HepG2 (cell line): ENCODE measurements around the gene SNRPB2. TPM values are rescaled to one million over a fixed set of nuclear protein-coding genes. Genes with fewer than 3 reads are reported as not detected.
A peak's percentile ranks its signal among the peaks of the same experiment; 100 is the strongest.

Source experiments
- ATAC-seq: fragments of 200-7000 bp; cut with Tn5 transposase; 3 replicates; pipeline ENCODE4 v1.9.1; 2020; ENCODE audit warnings: mild to moderate bottlenecking, moderate library complexity
- BruUV-seq: library from RNA; stranded (reverse); fragments of 400-500 nt; replicated peaks from 2 replicates; lab custom pipeline; 2021; lab: Mats Ljungman, UMichigan
- CTCF ChIA-PET: fragments of 300-600 bp; formaldehyde crosslinking; extraction: SDS; loops from one replicate; lab custom pipeline; 2021; ENCODE audit warnings: low total read pairs, inconsistent platforms, low intra/inter-chr PET ratio; lab: Yijun Ruan, JAX
- POLR2A ChIA-PET: fragments of 350-600 bp; sonication (Branson Sonifier 250); formaldehyde crosslinking; loops from one replicate; lab custom pipeline; 2020; ENCODE audit warnings: antibody characterized with exemption, inconsistent platforms; lab: Yijun Ruan, JAX
- DNase-seq: peaks from one replicate; pipeline ENCODE4 v3.0.0-alpha.2; 2015; ENCODE audit warnings: low spot score
- FAIRE-seq: peaks from 3 replicates; lab custom pipeline; 2011; peaks lifted over from hg19 to GRCh38; lab: Jason Lieb, UNC
- H2AFZ ChIP-seq: one replicate; pipeline ENCODE4 v1.6.1; 2011; ENCODE audit warnings: low read length, inconsistent platforms
- H3K27ac ChIP-seq: fragments of 300-600 bp; 3 replicates; pipeline ENCODE4 v1.8.0; 2011; ENCODE audit warnings: mixed run types, mild to moderate bottlenecking, mixed read lengths, low read length, inconsistent platforms; ENCODE audit not compliant: insufficient read depth; ENCODE audit errors: extremely low read length
- H3K27me3 ChIP-seq, 2 experiments: fragments of 200-600 bp in 1 of 2; 2 replicates in 1 of 2; 3 replicates in 1 of 2; pipeline versions ENCODE4 v1.6.0 to v1.8.0; 2011; ENCODE audit warnings: low read length in 2 of 2, mild to moderate bottlenecking in 2 of 2, moderate library complexity in 2 of 2, inconsistent platforms in 1 of 2; ENCODE audit not compliant: insufficient read depth in 2 of 2, control insufficient read depth in 1 of 2
- H3K36me3 ChIP-seq, 2 experiments: fragments of 200-600 bp in 1 of 2; replicated peaks in 1 of 2; 2 replicates in 1 of 2; 3 replicates in 1 of 2; pipeline versions ENCODE4 v1.5.1 to v1.8.0; 2011; ENCODE audit warnings: low read length in 2 of 2, inconsistent platforms in 1 of 2; ENCODE audit not compliant: insufficient read depth in 2 of 2, control insufficient read depth in 1 of 2
- H3K4me1 ChIP-seq: 2 replicates; pipeline ENCODE4 v1.5.1; 2012; ENCODE audit warnings: low read length, inconsistent platforms; ENCODE audit not compliant: insufficient read depth
- H3K4me2 ChIP-seq: 2 replicates; pipeline ENCODE4 v1.6.0; 2011; ENCODE audit warnings: low read depth, low read length, inconsistent platforms
- H3K4me3 ChIP-seq, 3 experiments: fragments of 200-600 bp in 1 of 3; sonication (generic), shearing (Covaris generic) in 1 of 3; replicated peaks in 1 of 3; 2 replicates each; pipeline ENCODE4 v1.5.1; 2011 to 2016; ENCODE audit warnings: low read length in 3 of 3, inconsistent platforms in 2 of 3, low read depth in 2 of 3, mild to moderate bottlenecking in 2 of 3, control low read depth in 1 of 3, mixed read lengths in 1 of 3; ENCODE audit not compliant: insufficient read depth in 1 of 3
- H3K79me2 ChIP-seq: one replicate; pipeline ENCODE4 v1.6.1; 2011; ENCODE audit warnings: low read length, inconsistent platforms; ENCODE audit not compliant: insufficient read depth
- H3K9ac ChIP-seq: 2 replicates; pipeline ENCODE4 v1.6.0; 2011; ENCODE audit warnings: mild to moderate bottlenecking, low read depth, low read length, inconsistent platforms; ENCODE audit not compliant: insufficient read depth
- H3K9me3 ChIP-seq: 2 replicates; pipeline ENCODE4 v1.5.1; 2012; ENCODE audit warnings: mild to moderate bottlenecking, low read length
- H4K20me1 ChIP-seq: 2 replicates; pipeline ENCODE4 v1.6.0; 2011; ENCODE audit warnings: inconsistent platforms, mild to moderate bottlenecking, low read length, moderate library complexity; ENCODE audit not compliant: insufficient read depth
- ATF2 ChIP-seq: sonication (generic); formaldehyde crosslinking; IDR thresholded peaks from 2 replicates; pipeline ENCODE4 v1.4.0; 2020; ENCODE audit warnings: missing genetic modification reagents
- BRCA1 ChIP-seq: sonication (generic); formaldehyde crosslinking; IDR thresholded peaks from 2 replicates; pipeline ENCODE4 v1.4.0; 2020; ENCODE audit warnings: missing genetic modification reagents
- CTCF ChIP-seq: sonication (generic); formaldehyde crosslinking; IDR thresholded peaks from 2 replicates; pipeline ENCODE4 v1.5.0; 2020; ENCODE audit warnings: mild to moderate bottlenecking, missing genetic modification reagents, moderate library complexity
- DR1 ChIP-seq: sonication (generic); formaldehyde crosslinking; IDR thresholded peaks from 2 replicates; pipeline ENCODE4 v1.8.0; 2021; ENCODE audit warnings: mild to moderate bottlenecking, missing genetic modification reagents, inconsistent platforms
- JDP2 ChIP-seq: sonication (generic); formaldehyde crosslinking; IDR thresholded peaks from 2 replicates; pipeline ENCODE4 v1.8.1; 2022; ENCODE audit warnings: missing genetic modification reagents, borderline replicate concordance
- NFIB ChIP-seq: sonication (generic); formaldehyde crosslinking; IDR thresholded peaks from 2 replicates; pipeline ENCODE4 v1.9.0; 2021; ENCODE audit warnings: missing genetic modification reagents, mild to moderate bottlenecking, borderline replicate concordance
- SKIL ChIP-seq: sonication (generic); formaldehyde crosslinking; IDR thresholded peaks from 2 replicates; pipeline ENCODE4 v1.8.0; 2022; ENCODE audit warnings: missing genetic modification reagents, mild to moderate bottlenecking, moderate library complexity, borderline replicate concordance
- SOX5 ChIP-seq: IDR thresholded peaks from 2 replicates; pipeline ENCODE4 v1.6.1; 2016; ENCODE audit warnings: borderline replicate concordance
- SRSF1 ChIP-seq: fragments of 200-400 bp; formaldehyde crosslinking; optimal IDR thresholded peaks from 2 replicates; pipeline ENCODE3; 2017; ENCODE audit warnings: mild to moderate bottlenecking, low read depth, low read length, moderate library complexity
- STAG1 ChIP-seq: sonication (generic); formaldehyde crosslinking; IDR thresholded peaks from 2 replicates; pipeline ENCODE4 v1.4.0; 2020; ENCODE audit warnings: missing genetic modification reagents
- TEAD3 ChIP-seq: optimal IDR thresholded peaks from 2 replicates; pipeline ENCODE3; 2016; ENCODE audit warnings: borderline replicate concordance
- ZFP36L2 ChIP-seq: sonication (generic); formaldehyde crosslinking; IDR thresholded peaks from 2 replicates; pipeline ENCODE4 v1.4.0; 2020; ENCODE audit warnings: missing genetic modification reagents
- ZNF512B ChIP-seq: sonication (generic); formaldehyde crosslinking; IDR thresholded peaks from 2 replicates; pipeline ENCODE4 v1.5.1; 2020; ENCODE audit warnings: missing genetic modification reagents, mild to moderate bottlenecking, borderline replicate concordance
- whole genome bisulfite sequencing: methylation state at CpG from one replicate; pipeline ENCODE4 v1.1.6; 2017; ENCODE audit warnings: low lambda C conversion rate; 5-methylcytosine and 5-hydroxymethylcytosine counted together
- in situ Hi-C: cut with HindIII; loops from 2 replicates; pipeline ENCODE4 v1.10.0; 2017; ENCODE audit warnings: low pct_unique_long_range_greater_than_20kb; ENCODE audit not compliant: extremely low pct_ligation_motif_present
- intact Hi-C: fragments of 100-400 bp; cut with micrococcal nuclease; formaldehyde crosslinking; loops from one replicate; pipeline ENCODE4 v1.10.0; 2022; ENCODE audit not compliant: unreplicated experiment
- polyA plus RNA-seq, 8 experiments: library from polyadenylated mRNA; depleted of rRNA in 3 of 8; stranded (reverse) in 7 of 8; unstranded in 1 of 8; fragments of >200 nt; fragmentation: Illumina TruSeq in 4 of 8; extraction: Trizol in 4 of 8; gene quantifications; 2 replicates each; pipeline versions ENCODE4 v1.2.1 to v1.2.3, GENCODE V29; 2011 to 2016; ENCODE audit warnings: low read depth in 4 of 8, missing spikeins in 1 of 8, mixed read lengths in 1 of 8; ENCODE audit not compliant: insufficient read depth in 1 of 8
- total RNA-seq, 5 experiments: library from RNA; depleted of rRNA; stranded (reverse); fragments of >200 nt; fragmentation: Illumina TruSeq; extraction: Trizol; gene quantifications; 2 replicates each; pipeline ENCODE4 v1.2.3, GENCODE V29; 2016; ENCODE audit warnings: low read depth in 1 of 5
- TF ChIP-seq, protein P1 (sequence below): sonication (generic); formaldehyde crosslinking; IDR thresholded peaks from 2 replicates; pipeline ENCODE4 v1.4.0; 2020; ENCODE audit warnings: missing genetic modification reagents

Gene SNRPB2
- total and polyA plus RNA-seq, 2 of the 13 experiments (the other 11 are each of a cell fraction or from before 2014, with no cell fraction given) = 107 to 204 TPM

- ChIA-PET POLR2A (no interaction called here), CTCF (no interaction called here)
- Histone ChIP-seq H3K36me3 (no peaks in the 10 kb centered on the region), H3K9me3 (no peaks in the 10 kb centered on the region), H3K4me1 (no peaks in the 10 kb centered on the region), H4K20me1 (no peaks in the 10 kb centered on the region), H3K79me2 (no peaks in the 10 kb centered on the region), H3K4me3 (no peak overlapping the region), H3K27me3 (peaks cover 0 to 14% of the 10 kb centered on the region in 2 experiments; a peak in 2 of 5 replicates), H2AFZ (no peak overlapping the region), H3K27ac (no peak overlapping the region), H3K4me2 (no peak overlapping the region), H3K9ac (no peak overlapping the region)
- FAIRE-seq (no peak), ATAC-seq (peak; percentile 51; the same call in 2 of the 3 replicates), DNase-seq (no peak)
- intact Hi-C loops = no loop called here
- 17% methylated on average over 4 of the region's 4 CpGs for WGBS
- in situ Hi-C loops = loop anchor here (5.0 kb wide), 1 partner anchor 63 kb away; no protein-coding TSS in a partner anchor
- BruUV-seq = no TSS peak
- no peak for TF ChIP-seq ZFP36L2 (CRISPR knock-in tag)
- peak; percentile 38 for TF ChIP-seq CTCF
- TF ChIP-seq ATF2 (CRISPR knock-in tag) = no peak
- TF ChIP-seq SKIL (CRISPR knock-in tag) = no peak
- no peak for TF ChIP-seq SRSF1
- no peak for TF ChIP-seq SOX5
- peak; percentile 49 for TF ChIP-seq STAG1 (CRISPR knock-in tag)
- TF ChIP-seq BRCA1 (CRISPR knock-in tag) = no peak
- TF ChIP-seq DR1 (CRISPR knock-in tag) = no peak
- TF ChIP-seq JDP2 (CRISPR knock-in tag) = no peak
- TF ChIP-seq TEAD3 (CRISPR knock-in tag) = no peak
- TF ChIP-seq NFIB (CRISPR knock-in tag) = no peak
- no peak for TF ChIP-seq ZNF512B
- TF ChIP-seq, protein P1, sequence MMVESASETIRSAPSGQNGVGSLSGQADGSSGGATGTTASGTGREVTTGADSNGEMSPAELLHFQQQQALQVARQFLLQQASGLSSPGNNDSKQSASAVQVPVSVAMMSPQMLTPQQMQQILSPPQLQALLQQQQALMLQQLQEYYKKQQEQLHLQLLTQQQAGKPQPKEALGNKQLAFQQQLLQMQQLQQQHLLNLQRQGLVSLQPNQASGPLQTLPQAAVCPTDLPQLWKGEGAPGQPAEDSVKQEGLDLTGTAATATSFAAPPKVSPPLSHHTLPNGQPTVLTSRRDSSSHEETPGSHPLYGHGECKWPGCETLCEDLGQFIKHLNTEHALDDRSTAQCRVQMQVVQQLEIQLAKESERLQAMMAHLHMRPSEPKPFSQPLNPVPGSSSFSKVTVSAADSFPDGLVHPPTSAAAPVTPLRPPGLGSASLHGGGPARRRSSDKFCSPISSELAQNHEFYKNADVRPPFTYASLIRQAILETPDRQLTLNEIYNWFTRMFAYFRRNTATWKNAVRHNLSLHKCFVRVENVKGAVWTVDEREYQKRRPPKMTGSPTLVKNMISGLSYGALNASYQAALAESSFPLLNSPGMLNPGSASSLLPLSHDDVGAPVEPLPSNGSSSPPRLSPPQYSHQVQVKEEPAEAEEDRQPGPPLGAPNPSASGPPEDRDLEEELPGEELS = no peak
Measured at GRCh38 chr20:16699293-16699692, 30.5 kb upstream of the SNRPB2 start.
